ENCODE measurements around the gene ALDH18A1. TPM values are rescaled to one million over a fixed set of nuclear protein-coding genes. Genes with fewer than 3 reads are reported as not detected.

The ALDH18A1 gene
- total RNA-seq, 2 donors from 2014 or later = 81.0 to 130 TPM

GRCh38 chr10:95572131-95572820 is 84.2 kb downstream of the ALDH18A1 start:
- 75 to 79% methylated on average over 7 of the region's 7 CpGs for WGBS, 2 experiments (ENCODE audit: insufficient coverage in 1 of 2, insufficient read length in 1 of 2)
- no peaks in the 10 kb centered on the region for H3K4me1 Mint-ChIP-seq
- TF ChIP-seq, protein P1, sequence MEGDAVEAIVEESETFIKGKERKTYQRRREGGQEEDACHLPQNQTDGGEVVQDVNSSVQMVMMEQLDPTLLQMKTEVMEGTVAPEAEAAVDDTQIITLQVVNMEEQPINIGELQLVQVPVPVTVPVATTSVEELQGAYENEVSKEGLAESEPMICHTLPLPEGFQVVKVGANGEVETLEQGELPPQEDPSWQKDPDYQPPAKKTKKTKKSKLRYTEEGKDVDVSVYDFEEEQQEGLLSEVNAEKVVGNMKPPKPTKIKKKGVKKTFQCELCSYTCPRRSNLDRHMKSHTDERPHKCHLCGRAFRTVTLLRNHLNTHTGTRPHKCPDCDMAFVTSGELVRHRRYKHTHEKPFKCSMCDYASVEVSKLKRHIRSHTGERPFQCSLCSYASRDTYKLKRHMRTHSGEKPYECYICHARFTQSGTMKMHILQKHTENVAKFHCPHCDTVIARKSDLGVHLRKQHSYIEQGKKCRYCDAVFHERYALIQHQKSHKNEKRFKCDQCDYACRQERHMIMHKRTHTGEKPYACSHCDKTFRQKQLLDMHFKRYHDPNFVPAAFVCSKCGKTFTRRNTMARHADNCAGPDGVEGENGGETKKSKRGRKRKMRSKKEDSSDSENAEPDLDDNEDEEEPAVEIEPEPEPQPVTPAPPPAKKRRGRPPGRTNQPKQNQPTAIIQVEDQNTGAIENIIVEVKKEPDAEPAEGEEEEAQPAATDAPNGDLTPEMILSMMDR (conservative IDR thresholded peaks at IDR 0.05) = no peak

DNA sequence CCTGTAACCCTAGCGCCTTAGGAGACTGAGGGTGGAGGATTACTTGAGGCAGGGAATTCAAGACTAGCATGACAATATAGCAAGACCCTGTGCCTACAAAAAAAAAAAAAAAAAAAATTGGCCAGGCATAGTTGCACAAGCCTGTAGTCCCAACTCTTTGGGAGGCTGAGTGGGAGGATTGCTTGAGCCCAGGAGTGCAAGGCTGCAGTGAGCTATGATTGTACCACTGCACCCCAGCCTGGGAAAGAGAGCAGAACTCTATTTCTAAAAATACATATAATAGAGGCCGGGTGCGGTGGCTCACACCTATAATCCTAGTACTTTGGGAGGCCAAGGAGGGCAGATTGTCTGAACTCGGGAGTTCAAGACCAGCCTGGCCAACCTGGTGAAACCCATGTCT is 85.1 kb downstream of the ALDH18A1 start:
- Mint-ChIP-seq H3K9me3 (no peaks in the 10 kb centered on the region), H3K27me3 (ENCODE audit: insufficient read depth) (peaks cover 6% of the 10 kb centered on the region), H3K36me3 (ENCODE audit: low read depth) (no peaks in the 10 kb centered on the region), H3K4me3 (no peak overlapping the region), H3K27ac (no peak overlapping the region), H3K4me1 (no peaks in the 10 kb centered on the region)
- TF ChIP-seq, protein P1 (conservative IDR thresholded peaks at IDR 0.05) = no peak
- Histone ChIP-seq H3K4me1 (ENCODE audit: control insufficient read depth, insufficient read depth, low read length) (no peaks in the 10 kb centered on the region), H3K27ac (ENCODE audit: low read depth, low read length) (no peak overlapping the region), H3K4me3 (ENCODE audit: low read length) (no peak overlapping the region), H3K27me3 (ENCODE audit: control insufficient read depth, insufficient read depth, low read length, poor library complexity, severe bottlenecking) (no peaks in the 10 kb centered on the region), H3K9ac (ENCODE audit: extremely low read depth, low read length, poor library complexity, severe bottlenecking) (no peak overlapping the region), H3K36me3 (ENCODE audit: control insufficient read depth, insufficient read depth, low read length) (no peaks in the 10 kb centered on the region), H3K9me3 (ENCODE audit: control insufficient read depth, low read length) (no peaks in the 10 kb centered on the region)
- DNase-seq = no peak
- 96 to 97% methylated on average over 4 of the region's 4 CpGs for WGBS, 2 experiments (ENCODE audit: insufficient coverage in 1 of 2, insufficient read length in 1 of 2)

More at GRCh38 chr10:95572131-95572820, 84.2 kb downstream of the ALDH18A1 start:
- no peak overlapping the region for H3K4me3 Mint-ChIP-seq
- Histone ChIP-seq H3K27me3 (ENCODE audit: control insufficient read depth, insufficient read depth, low read length, poor library complexity, severe bottlenecking) (no peaks in the 10 kb centered on the region), H3K9ac (ENCODE audit: extremely low read depth, low read length, poor library complexity, severe bottlenecking) (no peak overlapping the region), H3K4me3 (ENCODE audit: low read length) (no peak overlapping the region), H3K36me3 (ENCODE audit: control insufficient read depth, insufficient read depth, low read length) (no peaks in the 10 kb centered on the region), H3K4me1 (ENCODE audit: control insufficient read depth, insufficient read depth, low read length) (no peaks in the 10 kb centered on the region), H3K27ac (ENCODE audit: low read depth, low read length) (no peak overlapping the region), H3K9me3 (ENCODE audit: control insufficient read depth, low read length) (no peaks in the 10 kb centered on the region)
- H3K27me3 Mint-ChIP-seq (ENCODE audit: insufficient read depth) = peaks cover 6% of the 10 kb centered on the region
- no peak for DNase-seq
- no peak overlapping the region for H3K27ac Mint-ChIP-seq
- no peaks in the 10 kb centered on the region for H3K36me3 Mint-ChIP-seq (ENCODE audit: low read depth)
- H3K9me3 Mint-ChIP-seq = no peaks in the 10 kb centered on the region

GRCh38 chr10:95569368-95569767 is 87.1 kb downstream of the ALDH18A1 start:
- Histone ChIP-seq H3K4me3 (ENCODE audit: low read length) (no peak overlapping the region), H3K27me3 (ENCODE audit: control insufficient read depth, insufficient read depth, low read length, poor library complexity, severe bottlenecking) (no peaks in the 10 kb centered on the region), H3K9me3 (ENCODE audit: control insufficient read depth, low read length) (no peaks in the 10 kb centered on the region), H3K4me1 (ENCODE audit: control insufficient read depth, insufficient read depth, low read length) (no peaks in the 10 kb centered on the region), H3K36me3 (ENCODE audit: control insufficient read depth, insufficient read depth, low read length) (no peaks in the 10 kb centered on the region), H3K9ac (ENCODE audit: extremely low read depth, low read length, poor library complexity, severe bottlenecking) (no peak overlapping the region), H3K27ac (ENCODE audit: low read depth, low read length) (no peak overlapping the region)
- Mint-ChIP-seq H3K27ac (no peak overlapping the region), H3K9me3 (no peaks in the 10 kb centered on the region), H3K4me1 (no peaks in the 10 kb centered on the region), H3K27me3 (ENCODE audit: insufficient read depth) (peaks cover 4% of the 10 kb centered on the region), H3K36me3 (ENCODE audit: low read depth) (no peaks in the 10 kb centered on the region), H3K4me3 (no peak overlapping the region)
- TF ChIP-seq, protein P1 (conservative IDR thresholded peaks at IDR 0.05) = no peak
- no peak for DNase-seq
